GM18951 (cell line): Measurements from ENCODE around the gene B4GALT4.
"Not testable (repeated sequence)": the region's sequence is repeated elsewhere in the genome, so short reads cannot be mapped to it uniquely, and the experiment has no call there.

ENCODE experiments used
- POLR2A ChIP-seq: IDR thresholded peaks from 4 replicates; pipeline ENCODE4 v1.6.1; 2011; ENCODE audit warnings: mild to moderate bottlenecking; ENCODE audit not compliant: insufficient read length, insufficient read depth; ENCODE audit errors: extremely low read depth
- in situ Hi-C: fragments of 300-500 bp; cut with MboI; formaldehyde crosslinking; loops from one replicate; pipeline ENCODE4 v1.12.0; 2022; ENCODE audit warnings: low sequenced_read_pairs, mixed read lengths, inconsistent platforms; ENCODE audit not compliant: unreplicated experiment

The B4GALT4 gene

DNA sequence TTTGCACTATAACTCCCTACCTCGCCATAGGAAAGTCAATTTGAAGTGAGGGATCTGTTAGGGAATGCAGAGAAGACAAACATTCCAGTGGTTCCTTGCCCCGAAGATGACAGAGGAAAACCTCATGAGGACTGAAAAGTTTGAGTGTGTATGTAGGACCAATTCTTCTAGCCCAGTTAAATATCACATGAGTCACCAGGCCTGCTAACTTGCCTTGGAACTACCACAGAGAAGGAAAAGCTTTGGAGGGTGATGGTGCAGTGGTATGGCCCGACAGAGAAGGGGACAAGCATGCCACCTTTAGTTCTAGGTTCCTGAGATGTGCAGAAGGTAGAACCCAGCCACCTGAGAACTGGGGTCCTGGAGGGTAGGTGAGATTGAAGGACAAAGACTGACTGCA is 69.9 kb downstream of the B4GALT4 start:
- no peak for TF ChIP-seq POLR2A
- in situ Hi-C loops = no loop called here

- in situ Hi-C loops = not testable (repeated sequence)
Observed at GRCh38 chr3:119164745-119165144, 75.9 kb downstream of the B4GALT4 start.
